DMS79 treated with DMSO at 0.1 percent for 48 hours (cell line): ENCODE data around the gene ZRANB2.

Source experiments
- DNase-seq: peaks from one replicate; lab custom pipeline; 2025; lab: John Stamatoyannopoulos, UW

The ZRANB2 gene

GRCh38 chr1:71027991-71028390 is 52.8 kb downstream of the ZRANB2 start:
- no peak for DNase-seq

GRCh38 chr1:71026093-71026492 is 54.7 kb downstream of the ZRANB2 start:
- no peak for DNase-seq

- DNase-seq = no peak
Observed at GRCh38 chr1:71023515-71023914, 57.3 kb downstream of the ZRANB2 start.

- no peak for DNase-seq
Observed at GRCh38 chr1:71019233-71019969, 61.4 kb downstream of the ZRANB2 start.

- DNase-seq = no peak
Observed at GRCh38 chr1:71018791-71019190, 62.0 kb downstream of the ZRANB2 start.

GRCh38 chr1:71015745-71016144 is 65.1 kb downstream of the ZRANB2 start:
- DNase-seq = no peak

GRCh38 chr1:71014178-71014579 is 66.7 kb downstream of the ZRANB2 start:
- no peak for DNase-seq
